ENCODE data around the gene CCNQ.

DNA sequence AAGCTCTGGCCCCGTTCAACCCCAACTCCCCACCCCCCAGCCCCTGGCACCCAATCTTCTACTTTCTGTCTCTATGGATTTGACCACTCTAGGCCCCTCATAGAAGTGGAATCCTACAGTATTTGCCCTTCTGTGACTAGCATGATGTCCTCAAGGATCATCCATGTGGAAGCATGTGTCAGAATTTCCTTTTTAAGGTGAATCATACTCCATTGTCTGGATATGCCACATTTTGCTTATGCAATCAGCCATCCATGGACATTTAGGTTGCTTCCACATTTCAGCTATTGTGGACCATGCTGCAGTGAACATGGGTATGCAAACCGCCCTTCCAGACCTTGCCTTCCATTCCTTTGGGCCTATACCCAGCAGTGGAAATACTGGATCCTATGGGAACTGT is 15.5 kb downstream of the CCNQ start:
- TF ChIP-seq RAD21 (IDR thresholded peaks at IDR 0.05) (no peak), YY1 (IDR thresholded peaks at IDR 0.05) (no peak), RXRA (IDR thresholded peaks at IDR 0.05) (no peak), FOXA1 (IDR thresholded peaks at IDR 0.05) (no peak), TAF1 (conservative IDR thresholded peaks at IDR 0.05) (no peak), SP1 (IDR thresholded peaks at IDR 0.05) (no peak), EGR1 (IDR thresholded peaks at IDR 0.05; ENCODE audit: low read depth in 2 of 2) (no peak), GABPA (IDR thresholded peaks at IDR 0.05 in 1 of 2, conservative IDR thresholded peaks at IDR 0.05 in 1 of 2) (no peak), JUND (IDR thresholded peaks at IDR 0.05) (no peak)
- TF ChIP-seq, protein P1, sequence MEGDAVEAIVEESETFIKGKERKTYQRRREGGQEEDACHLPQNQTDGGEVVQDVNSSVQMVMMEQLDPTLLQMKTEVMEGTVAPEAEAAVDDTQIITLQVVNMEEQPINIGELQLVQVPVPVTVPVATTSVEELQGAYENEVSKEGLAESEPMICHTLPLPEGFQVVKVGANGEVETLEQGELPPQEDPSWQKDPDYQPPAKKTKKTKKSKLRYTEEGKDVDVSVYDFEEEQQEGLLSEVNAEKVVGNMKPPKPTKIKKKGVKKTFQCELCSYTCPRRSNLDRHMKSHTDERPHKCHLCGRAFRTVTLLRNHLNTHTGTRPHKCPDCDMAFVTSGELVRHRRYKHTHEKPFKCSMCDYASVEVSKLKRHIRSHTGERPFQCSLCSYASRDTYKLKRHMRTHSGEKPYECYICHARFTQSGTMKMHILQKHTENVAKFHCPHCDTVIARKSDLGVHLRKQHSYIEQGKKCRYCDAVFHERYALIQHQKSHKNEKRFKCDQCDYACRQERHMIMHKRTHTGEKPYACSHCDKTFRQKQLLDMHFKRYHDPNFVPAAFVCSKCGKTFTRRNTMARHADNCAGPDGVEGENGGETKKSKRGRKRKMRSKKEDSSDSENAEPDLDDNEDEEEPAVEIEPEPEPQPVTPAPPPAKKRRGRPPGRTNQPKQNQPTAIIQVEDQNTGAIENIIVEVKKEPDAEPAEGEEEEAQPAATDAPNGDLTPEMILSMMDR (IDR thresholded peaks at IDR 0.05; ENCODE audit: low read depth, low read length, missing input control) = no peak
- TF ChIP-seq, protein P2, sequence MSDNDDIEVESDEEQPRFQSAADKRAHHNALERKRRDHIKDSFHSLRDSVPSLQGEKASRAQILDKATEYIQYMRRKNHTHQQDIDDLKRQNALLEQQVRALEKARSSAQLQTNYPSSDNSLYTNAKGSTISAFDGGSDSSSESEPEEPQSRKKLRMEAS (IDR thresholded peaks at IDR 0.05) = no peak
- TF ChIP-seq, protein P3, sequence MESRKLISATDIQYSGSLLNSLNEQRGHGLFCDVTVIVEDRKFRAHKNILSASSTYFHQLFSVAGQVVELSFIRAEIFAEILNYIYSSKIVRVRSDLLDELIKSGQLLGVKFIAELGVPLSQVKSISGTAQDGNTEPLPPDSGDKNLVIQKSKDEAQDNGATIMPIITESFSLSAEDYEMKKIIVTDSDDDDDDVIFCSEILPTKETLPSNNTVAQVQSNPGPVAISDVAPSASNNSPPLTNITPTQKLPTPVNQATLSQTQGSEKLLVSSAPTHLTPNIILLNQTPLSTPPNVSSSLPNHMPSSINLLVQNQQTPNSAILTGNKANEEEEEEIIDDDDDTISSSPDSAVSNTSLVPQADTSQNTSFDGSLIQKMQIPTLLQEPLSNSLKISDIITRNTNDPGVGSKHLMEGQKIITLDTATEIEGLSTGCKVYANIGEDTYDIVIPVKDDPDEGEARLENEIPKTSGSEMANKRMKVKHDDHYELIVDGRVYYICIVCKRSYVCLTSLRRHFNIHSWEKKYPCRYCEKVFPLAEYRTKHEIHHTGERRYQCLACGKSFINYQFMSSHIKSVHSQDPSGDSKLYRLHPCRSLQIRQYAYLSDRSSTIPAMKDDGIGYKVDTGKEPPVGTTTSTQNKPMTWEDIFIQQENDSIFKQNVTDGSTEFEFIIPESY (IDR thresholded peaks at IDR 0.05) = no peak
- TF ChIP-seq, protein P4, sequence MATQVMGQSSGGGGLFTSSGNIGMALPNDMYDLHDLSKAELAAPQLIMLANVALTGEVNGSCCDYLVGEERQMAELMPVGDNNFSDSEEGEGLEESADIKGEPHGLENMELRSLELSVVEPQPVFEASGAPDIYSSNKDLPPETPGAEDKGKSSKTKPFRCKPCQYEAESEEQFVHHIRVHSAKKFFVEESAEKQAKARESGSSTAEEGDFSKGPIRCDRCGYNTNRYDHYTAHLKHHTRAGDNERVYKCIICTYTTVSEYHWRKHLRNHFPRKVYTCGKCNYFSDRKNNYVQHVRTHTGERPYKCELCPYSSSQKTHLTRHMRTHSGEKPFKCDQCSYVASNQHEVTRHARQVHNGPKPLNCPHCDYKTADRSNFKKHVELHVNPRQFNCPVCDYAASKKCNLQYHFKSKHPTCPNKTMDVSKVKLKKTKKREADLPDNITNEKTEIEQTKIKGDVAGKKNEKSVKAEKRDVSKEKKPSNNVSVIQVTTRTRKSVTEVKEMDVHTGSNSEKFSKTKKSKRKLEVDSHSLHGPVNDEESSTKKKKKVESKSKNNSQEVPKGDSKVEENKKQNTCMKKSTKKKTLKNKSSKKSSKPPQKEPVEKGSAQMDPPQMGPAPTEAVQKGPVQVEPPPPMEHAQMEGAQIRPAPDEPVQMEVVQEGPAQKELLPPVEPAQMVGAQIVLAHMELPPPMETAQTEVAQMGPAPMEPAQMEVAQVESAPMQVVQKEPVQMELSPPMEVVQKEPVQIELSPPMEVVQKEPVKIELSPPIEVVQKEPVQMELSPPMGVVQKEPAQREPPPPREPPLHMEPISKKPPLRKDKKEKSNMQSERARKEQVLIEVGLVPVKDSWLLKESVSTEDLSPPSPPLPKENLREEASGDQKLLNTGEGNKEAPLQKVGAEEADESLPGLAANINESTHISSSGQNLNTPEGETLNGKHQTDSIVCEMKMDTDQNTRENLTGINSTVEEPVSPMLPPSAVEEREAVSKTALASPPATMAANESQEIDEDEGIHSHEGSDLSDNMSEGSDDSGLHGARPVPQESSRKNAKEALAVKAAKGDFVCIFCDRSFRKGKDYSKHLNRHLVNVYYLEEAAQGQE (IDR thresholded peaks at IDR 0.05) = no peak

Data from liver (tissue), 3 donors.